Measurements from ENCODE around the gene CRACDL.

CRACDL gene

GRCh38 chr2:98850074-98850473 lies 86.0 kb downstream of the CRACDL start:
- H3F3A ChIP-seq (ENCODE audit: control insufficient read depth, insufficient read depth) = no peaks in the 10 kb centered on the region
- no peak overlapping the region for H3K27ac ChIP-seq (ENCODE audit: low read depth, low read length)
- no peaks in the 10 kb centered on the region for H3K9me2 ChIP-seq (replicated peaks; ENCODE audit: control insufficient read depth, low read length)
- H4K20me1 ChIP-seq (ENCODE audit: control insufficient read depth, insufficient read depth, low read depth, low read length) = no peaks in the 10 kb centered on the region
- 0 out of 2 replicates have a peak, but pooled peaks cover 8% of the 10 kb centered on the region for H3K27me3 ChIP-seq (ENCODE audit: control insufficient read depth, low read length)
- H3K79me2 ChIP-seq (ENCODE audit: control insufficient read depth, low read length) = no peaks in the 10 kb centered on the region
- TF ChIP-seq EZH2phosphoT487 (IDR thresholded peaks at IDR 0.05; ENCODE audit: borderline replicate concordance, low read length) (no peak), CTCF (IDR thresholded peaks at IDR 0.05; ENCODE audit: low read depth, low read length, poor library complexity, severe bottlenecking) (no peak)
- no peaks in the 10 kb centered on the region for H3K4me1 ChIP-seq (ENCODE audit: control insufficient read depth, low read length)
- H3K9me3 ChIP-seq (ENCODE audit: control insufficient read depth, insufficient read depth, low read length) = no peaks in the 10 kb centered on the region
- H3K36me3 ChIP-seq (ENCODE audit: control insufficient read depth, low read length) = no peaks in the 10 kb centered on the region
- H3K4me2 ChIP-seq (ENCODE audit: low read length) = no peak overlapping the region
- no peak overlapping the region for H3K4me3 ChIP-seq (ENCODE audit: low read length)

GRCh38 chr2:98849113-98849512 lies 86.9 kb downstream of the CRACDL start:
- Histone ChIP-seq H3K4me3 (ENCODE audit: low read length) (no peak overlapping the region), H3K27ac (ENCODE audit: low read depth, low read length) (no peak overlapping the region), H3K9me2 (replicated peaks; ENCODE audit: control insufficient read depth, low read length) (no peaks in the 10 kb centered on the region), H3F3A (ENCODE audit: control insufficient read depth, insufficient read depth) (no peaks in the 10 kb centered on the region), H3K4me2 (ENCODE audit: low read length) (no peak overlapping the region), H3K9me3 (ENCODE audit: control insufficient read depth, insufficient read depth, low read length) (no peaks in the 10 kb centered on the region), H3K4me1 (ENCODE audit: control insufficient read depth, low read length) (no peaks in the 10 kb centered on the region), H3K79me2 (ENCODE audit: control insufficient read depth, low read length) (no peaks in the 10 kb centered on the region), H3K36me3 (ENCODE audit: control insufficient read depth, low read length) (no peaks in the 10 kb centered on the region), H4K20me1 (ENCODE audit: control insufficient read depth, insufficient read depth, low read depth, low read length) (no peaks in the 10 kb centered on the region), H3K27me3 (ENCODE audit: control insufficient read depth, low read length) (peaks cover 8% of the 10 kb centered on the region; the same call in 1 of the 2 replicates)
- TF ChIP-seq EZH2phosphoT487 (IDR thresholded peaks at IDR 0.05; ENCODE audit: borderline replicate concordance, low read length) = no peak
- TF ChIP-seq CTCF (IDR thresholded peaks at IDR 0.05; ENCODE audit: low read depth, low read length, poor library complexity, severe bottlenecking) = no peak

GRCh38 chr2:98847853-98848252 lies 88.2 kb downstream of the CRACDL start:
- Histone ChIP-seq H3K4me2 (ENCODE audit: low read length) (no peak overlapping the region), H4K20me1 (ENCODE audit: control insufficient read depth, insufficient read depth, low read depth, low read length) (no peaks in the 10 kb centered on the region), H3K27ac (ENCODE audit: low read depth, low read length) (no peak overlapping the region), H3K4me1 (ENCODE audit: control insufficient read depth, low read length) (no peaks in the 10 kb centered on the region), H3K4me3 (ENCODE audit: low read length) (no peak overlapping the region), H3K27me3 (ENCODE audit: control insufficient read depth, low read length) (peaks cover 8% of the 10 kb centered on the region; the same call in 1 of the 2 replicates), H3K9me3 (ENCODE audit: control insufficient read depth, insufficient read depth, low read length) (no peaks in the 10 kb centered on the region), H3F3A (ENCODE audit: control insufficient read depth, insufficient read depth) (no peaks in the 10 kb centered on the region), H3K79me2 (ENCODE audit: control insufficient read depth, low read length) (no peaks in the 10 kb centered on the region), H3K36me3 (ENCODE audit: control insufficient read depth, low read length) (no peaks in the 10 kb centered on the region), H3K9me2 (replicated peaks; ENCODE audit: control insufficient read depth, low read length) (no peaks in the 10 kb centered on the region)
- TF ChIP-seq CTCF (IDR thresholded peaks at IDR 0.05; ENCODE audit: low read depth, low read length, poor library complexity, severe bottlenecking) (no peak), EZH2phosphoT487 (IDR thresholded peaks at IDR 0.05; ENCODE audit: borderline replicate concordance, low read length) (no peak)

All from DOHH2 (cell line).